ENCODE data around the gene CBFA2T3.
"Not testable (repeated sequence)": the region's sequence is repeated elsewhere in the genome, so short reads cannot be mapped to it uniquely, and the experiment has no call there.

Gene CBFA2T3

DNA sequence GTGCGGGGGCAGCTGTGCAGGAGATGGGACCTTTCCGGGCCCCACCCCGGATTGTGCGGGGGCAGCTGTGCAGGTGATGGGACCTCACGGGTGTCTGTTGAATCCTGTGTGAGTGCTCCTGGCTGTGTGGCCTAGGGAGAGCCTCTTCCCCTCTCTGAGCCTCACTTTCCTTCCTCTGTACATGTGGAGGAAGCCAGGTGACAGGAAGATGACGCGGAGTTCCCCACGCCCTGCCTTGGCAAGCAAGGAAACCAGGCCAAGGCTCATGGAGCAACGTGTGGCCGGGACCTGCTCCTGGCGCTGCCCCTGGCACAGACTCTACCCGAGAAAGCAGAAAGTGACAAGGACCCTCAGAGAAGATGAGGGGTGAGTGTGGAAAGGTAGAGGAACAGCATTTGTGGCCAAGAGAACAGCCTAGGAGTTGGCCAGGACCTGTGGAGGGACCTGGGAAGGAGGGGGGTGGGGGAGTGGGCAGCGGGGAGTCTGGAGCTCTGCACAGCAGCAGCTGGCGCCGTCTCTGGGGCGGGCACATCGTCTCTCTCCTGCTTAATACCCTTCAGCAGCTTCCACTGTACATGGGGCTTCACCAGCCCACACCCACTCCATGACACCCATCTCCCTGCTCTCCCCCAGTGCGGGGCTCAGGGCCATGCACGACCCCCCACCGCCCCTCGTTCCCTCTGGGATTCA, 72.2 kb downstream of the CBFA2T3 start:
- DNase-seq = no peak

DNA sequence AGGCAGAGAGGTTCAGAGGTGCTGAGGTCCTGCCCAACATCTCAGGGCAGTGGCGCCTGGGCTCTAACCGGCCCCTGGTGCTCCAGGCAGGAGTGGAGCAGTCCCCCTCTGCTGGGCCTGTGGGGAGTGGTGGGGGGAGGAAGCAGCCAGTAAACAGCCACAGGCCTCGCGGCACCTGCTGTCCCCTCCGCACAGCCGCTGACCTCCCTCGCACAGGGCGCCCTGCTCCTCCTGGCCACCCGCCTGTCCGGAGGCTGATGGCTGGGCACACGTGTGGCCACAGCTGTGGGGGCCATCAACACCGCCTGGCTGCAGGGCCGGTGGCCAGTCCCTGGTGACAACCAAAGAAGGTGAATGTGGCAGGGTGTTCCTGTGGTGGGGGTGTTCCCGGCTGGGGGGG, 73.7 kb downstream of the CBFA2T3 start:
- no peak for DNase-seq

DNA sequence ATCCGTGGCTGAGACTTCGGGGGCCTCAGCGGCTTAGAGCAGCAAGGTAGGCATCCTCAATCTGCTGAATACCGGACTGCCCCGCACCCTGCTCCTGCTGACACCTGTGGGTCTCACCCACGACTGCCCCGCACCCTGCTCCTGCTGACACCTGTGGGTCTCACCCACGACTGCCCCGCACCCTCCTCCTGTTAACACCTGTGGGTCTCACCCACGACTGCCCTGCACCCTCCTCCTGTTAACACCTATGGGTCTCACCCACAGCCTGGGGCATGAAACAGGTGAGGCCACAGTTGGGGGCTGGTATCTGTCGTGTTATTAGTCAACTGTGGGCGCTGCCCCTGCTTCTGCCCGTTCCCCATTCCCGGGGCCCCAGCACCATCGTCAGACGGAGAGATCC, 74.3 kb downstream of the CBFA2T3 start:
- DNase-seq = no peak

DNA sequence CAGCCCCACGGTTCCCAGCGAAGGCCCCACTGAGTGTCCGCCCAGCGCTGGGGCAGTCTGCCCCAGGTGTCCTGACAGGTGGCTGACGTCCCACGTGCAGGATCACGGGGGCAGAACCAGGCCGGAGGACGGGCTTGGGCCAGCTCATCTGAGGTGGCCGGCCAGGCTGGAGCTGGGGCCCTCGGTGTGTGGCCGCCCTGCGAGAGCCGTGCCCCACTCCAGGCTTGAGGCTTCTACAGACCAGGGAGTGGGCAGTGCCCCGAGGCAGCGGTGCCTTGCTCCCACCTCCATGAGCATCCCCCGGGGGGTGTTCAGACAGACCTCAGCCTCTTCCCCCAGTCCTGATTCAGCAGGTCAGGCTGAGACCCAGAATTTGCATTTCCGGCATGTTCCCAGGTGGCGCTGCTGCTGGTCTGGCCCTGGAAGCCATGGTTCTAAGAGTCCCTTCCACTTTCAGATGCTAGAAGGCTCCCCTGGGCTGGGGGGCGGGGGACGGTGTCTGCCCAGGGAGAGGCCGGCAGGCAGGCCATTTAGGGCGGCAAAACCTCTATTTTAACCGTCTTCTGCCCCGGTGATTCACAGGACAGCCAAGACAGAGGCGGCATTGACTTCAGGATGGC, 75.2 kb downstream of the CBFA2T3 start:
- DNase-seq = no peak

DNA sequence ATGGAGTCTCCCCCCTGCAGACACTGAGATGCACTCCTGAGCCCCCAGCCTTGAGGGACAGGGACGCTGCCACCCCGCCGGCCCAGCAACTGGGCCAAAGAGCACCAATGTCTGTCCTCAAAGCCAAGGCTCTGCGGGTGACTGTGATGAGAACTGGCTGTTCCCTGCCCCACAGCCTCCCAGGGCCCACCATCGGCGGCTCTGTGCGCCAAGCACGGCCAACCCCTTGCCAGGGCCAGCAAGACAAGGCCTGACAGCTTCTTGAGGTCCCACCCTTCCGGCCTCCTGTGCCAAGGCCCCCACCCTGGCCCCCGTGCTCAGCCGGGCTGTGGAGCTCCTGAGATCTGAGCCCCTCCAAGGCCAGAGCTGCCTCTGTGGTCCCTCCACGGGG, 76.3 kb downstream of the CBFA2T3 start:
- DNase-seq = no peak

DNA sequence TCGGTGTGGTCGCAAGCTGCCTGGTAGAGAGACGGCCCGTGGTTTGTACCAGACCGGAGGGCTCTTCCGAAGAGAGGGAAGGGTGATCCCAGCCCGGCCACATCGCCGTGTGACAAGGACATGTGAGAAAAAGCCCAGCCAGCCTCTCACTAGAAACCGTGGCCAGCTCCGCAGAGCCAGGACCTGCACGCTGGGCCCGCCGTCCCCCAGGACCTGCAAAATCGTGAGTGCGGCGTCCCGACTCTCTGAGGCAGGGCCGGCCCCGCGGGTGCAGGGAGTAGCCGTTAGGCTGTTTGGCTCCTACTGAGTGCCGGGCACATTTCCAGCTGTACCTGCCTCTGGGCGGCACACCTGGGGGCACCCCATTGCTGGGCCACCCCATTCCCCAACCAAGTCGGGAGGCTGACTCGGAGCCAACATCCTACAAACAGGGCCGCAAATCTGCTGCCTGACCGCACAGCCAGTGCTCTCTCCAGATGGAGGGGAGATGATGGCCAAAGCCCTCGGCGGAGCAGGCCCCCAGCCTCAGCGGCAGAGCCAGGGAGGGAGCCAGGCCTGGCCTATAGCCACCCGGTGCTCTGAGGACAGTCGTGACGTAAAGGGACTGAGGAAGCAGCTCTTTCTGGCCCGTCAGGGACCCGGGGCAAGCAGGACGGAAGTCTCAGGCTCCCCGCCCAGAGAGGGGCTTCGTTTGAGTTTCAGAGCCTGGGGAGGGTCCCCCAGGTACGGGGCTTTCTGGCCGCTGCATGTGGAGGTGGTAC, 76.9 kb downstream of the CBFA2T3 start:
- no peak for DNase-seq

DNA sequence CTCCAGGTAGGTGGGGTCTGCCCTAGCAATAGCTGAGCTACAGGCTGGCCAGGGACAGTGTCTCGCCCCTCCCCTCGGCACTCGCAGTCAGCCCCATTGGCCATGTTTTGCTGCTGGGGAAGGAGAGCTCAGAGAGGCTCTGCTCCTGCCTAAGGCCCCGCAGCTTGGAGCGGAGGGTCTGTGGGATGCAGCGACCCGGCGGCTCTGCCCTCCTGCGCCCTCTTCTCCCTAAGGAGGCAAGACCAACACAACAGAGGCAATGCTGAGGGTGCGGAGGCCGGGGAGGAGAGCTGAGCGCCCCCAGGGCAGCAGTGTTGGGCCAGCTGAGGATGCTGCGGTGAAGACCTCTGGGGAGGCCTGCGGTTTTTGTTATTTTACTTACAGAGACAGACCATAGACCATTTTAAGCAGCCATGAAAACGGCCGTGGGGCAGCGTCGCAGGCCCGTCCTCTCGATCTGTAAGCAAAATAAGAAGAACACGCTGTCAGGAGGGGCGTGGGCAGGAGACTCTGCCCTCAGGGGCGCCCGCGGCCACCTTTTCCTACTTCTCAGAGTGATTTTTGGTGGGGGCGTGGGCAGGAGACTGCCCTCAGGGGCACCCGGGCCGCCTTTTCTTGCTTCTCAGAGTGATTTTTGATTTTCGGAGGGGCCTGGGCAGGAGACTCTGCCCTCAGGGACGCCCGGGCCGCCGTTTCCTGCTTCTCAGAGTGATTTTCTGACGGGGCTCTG, 79.1 kb downstream of the CBFA2T3 start:
- DNase-seq = no peak

DNA sequence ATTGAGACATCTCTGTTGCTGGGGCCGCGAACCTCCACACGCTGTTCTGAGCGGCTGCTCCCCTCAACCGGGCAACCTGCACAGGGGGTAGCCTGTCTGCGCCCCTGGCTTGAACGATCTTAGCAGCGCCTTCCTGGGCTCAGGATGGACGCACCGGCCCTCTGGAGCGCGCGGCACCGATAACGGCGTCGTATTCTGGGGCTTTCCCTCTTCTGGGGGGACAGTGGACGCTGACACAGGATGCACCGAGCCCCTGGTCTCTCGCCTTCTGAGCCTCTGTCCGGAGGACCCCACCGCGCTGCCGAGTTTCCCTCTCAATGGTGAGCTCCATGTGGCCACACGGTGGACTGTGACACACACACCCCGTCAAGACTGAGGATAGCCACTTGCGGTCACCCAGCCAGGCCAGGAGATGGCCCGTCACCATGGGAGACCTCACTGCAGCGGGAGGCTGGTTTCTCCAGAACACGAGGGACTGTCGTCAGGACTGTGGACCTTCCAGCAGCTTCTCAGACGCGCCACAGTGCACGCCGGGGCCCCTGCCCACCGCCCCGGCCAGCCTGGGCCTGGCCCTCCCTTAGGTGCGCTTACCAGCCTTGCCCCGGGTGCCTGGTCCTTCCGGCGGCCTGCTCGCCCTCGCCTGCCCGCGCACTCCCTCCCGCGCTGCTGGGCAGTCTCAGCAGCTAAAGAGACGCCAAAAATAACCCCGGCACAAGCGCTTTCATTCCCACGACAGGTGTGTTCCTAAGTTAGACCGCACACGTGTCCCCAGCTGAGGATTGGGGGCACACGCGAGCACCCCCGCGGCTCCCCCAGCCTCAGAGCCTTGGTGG, 80.6 kb downstream of the CBFA2T3 start:
- DNase-seq = no peak

DNA sequence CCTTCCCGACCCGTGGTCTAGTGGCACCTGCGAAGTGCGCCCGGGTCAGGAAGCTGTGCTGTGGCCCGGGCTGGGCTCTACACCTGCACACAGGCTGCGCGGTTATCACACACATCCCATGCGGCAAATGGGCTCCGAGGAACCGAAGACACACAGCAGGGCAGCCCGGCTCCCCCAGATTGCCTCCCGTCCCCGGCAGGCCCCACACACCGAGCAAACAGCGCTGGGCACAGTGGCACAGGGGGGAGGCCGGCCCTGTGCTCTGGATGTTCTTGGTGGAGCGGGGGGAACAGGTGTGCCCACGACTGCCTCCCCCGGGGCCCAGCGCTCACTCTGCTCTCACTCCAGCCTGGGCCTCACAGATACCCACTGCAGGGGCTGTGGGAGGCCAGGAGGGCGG, 81.7 kb downstream of the CBFA2T3 start:
- no peak for DNase-seq

DNA sequence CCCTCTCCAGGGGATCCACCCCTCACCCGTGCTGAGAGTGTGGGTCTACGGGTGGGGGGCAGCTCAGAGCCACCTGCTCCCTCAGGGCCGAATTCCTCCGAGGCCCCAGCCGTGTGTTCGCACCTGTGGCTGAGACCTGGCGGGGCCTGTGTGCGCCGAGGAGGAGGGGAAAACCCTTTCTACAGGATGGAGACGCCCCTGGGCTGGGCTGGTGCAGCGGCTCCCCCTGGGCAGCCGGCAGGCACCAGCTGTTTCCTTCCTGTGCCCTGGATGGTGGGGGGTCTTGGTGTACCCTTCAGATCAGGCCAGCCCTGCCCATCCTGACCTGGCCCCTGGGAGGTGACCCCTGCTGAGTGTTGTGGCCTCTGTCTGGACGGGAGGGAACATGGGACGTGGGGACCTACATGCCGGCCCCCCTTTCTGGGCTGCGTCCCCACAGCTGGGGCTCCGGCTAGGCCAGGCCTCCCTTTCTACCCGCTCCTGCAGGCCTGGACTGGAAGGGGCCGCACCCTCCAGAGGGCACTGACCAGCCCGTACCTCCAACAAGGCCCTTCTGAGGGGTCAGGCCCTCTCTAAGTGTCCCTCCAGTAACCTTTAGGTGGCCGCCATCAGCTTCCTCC, 82.2 kb downstream of the CBFA2T3 start:
- DNase-seq = no peak

DNA sequence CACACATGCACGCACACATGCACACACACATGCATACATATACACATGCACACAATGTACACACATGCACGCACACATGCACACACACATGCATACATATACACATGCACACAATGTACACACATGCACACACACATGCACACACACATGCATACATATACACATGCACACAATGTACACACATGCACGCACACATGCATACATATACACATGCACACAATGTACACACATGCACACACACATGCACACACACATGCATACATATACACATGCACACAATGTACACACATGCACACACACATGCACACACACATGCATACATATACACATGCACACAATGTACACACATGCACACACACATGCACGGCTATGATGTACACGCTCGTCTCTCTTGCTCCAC, 82.7 kb downstream of the CBFA2T3 start:
- not testable (repeated sequence) for DNase-seq

DNA sequence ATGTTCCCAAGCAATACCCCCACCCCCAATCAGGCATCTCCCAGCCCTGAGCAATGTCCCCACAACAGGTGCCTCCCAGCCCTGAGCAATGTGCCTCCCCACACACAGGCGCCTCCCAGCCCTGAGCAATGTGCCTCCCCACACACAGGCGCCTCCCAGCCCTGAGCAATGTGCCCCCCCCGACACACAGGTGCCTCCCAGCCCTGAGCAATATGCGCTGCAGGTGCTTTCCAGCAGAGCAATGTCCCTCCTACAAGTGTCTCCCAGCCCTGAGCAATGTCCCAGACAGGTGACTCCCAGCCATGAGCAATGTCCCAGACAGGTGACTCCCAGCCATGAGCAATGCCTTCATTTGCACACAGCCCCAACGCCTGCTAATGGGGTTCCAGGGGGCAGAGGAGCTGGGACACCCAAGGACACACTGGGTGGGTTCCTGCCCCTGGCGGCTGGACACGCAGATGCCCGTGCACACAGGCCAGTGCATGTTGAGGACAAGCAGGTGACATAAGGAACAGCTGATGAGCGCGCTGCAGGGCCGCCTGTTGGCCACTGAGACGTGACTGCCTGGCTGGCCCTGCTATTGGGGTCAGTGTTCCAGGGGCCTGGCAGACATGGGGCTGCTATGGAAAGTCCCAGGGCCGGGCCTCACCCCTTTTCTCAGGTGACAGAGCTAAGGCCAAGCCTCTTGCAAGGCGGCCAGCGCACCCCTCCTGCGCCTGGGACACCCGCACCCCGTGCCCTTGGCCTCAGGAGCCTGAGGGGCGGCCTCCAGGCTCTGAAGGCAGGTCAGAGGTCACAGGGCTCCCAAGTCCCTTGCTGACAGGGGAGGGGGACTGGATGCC, 83.7 kb downstream of the CBFA2T3 start:
- no peak for DNase-seq

DNA sequence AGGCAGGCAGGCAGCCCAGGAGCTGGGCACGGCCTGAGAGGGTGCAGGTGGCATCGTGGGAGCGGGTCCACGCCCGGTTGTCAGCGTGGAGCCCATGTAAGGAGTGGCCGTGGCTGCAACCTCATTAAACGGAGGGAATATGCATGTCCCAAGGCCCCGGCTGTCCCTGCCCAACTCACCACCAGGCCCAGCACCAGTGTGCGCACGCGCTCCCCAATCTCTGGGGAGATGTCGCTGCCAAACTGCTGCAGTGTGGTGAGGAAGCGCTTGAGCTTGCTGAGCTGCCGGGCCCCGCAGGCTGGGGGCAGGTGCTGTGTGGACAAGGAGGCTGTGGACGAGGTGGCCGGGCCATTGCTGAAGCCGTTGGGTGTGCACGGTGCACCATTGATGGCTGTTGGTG, 84.9 kb downstream of the CBFA2T3 start:
- DNase-seq = no peak

DNA sequence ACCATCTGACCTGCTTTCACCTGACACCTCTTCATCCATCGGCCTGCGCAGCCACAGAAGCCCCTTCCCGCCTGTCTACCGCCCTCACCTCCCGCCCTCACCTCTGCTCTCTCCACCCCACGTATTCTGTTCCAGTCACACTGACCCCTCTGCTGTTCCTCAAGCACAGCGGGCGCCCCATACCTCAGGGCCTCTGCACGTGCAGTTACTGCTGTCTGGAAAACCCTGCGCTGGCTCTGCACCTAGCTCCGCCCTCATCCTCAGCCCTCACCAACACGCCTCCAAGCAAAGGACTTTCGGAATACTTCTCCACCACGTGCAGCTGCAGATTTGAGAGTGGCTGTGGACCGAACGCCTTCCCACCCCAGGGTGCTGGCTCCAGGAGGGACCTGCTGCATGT, 85.9 kb downstream of the CBFA2T3 start:
- no peak for DNase-seq

DNA sequence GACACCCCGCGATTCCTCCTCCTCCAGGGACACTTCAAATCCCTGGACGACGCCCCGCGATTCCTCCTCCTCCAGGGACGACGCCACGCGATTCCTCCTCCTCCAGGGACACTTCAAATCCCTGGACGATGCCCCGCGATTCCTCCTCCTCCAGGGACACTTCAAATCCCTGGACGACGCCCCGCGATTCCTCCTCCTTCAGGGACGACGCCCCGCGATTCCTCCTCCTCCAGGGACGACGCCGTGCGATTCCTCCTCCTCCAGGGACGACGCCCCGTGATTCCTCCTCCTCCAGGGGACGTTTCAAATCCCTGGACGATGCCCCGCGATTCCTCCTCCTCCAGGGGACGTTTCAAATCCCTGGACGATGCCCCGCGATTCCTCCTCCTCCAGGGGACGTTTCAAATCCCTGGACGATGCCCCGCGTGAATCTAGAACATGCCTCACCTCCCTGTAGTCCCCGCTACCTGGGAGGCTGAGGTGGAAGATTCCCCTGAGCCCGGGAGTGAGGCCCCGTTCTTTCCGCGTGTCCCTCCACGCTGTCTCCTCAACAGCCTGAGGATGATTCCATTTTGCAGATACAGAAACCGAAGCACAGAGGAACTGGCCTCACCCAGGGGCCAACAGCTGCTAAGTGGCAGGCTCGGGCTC, 87.2 kb downstream of the CBFA2T3 start:
- DNase-seq = not testable (repeated sequence)

DNA sequence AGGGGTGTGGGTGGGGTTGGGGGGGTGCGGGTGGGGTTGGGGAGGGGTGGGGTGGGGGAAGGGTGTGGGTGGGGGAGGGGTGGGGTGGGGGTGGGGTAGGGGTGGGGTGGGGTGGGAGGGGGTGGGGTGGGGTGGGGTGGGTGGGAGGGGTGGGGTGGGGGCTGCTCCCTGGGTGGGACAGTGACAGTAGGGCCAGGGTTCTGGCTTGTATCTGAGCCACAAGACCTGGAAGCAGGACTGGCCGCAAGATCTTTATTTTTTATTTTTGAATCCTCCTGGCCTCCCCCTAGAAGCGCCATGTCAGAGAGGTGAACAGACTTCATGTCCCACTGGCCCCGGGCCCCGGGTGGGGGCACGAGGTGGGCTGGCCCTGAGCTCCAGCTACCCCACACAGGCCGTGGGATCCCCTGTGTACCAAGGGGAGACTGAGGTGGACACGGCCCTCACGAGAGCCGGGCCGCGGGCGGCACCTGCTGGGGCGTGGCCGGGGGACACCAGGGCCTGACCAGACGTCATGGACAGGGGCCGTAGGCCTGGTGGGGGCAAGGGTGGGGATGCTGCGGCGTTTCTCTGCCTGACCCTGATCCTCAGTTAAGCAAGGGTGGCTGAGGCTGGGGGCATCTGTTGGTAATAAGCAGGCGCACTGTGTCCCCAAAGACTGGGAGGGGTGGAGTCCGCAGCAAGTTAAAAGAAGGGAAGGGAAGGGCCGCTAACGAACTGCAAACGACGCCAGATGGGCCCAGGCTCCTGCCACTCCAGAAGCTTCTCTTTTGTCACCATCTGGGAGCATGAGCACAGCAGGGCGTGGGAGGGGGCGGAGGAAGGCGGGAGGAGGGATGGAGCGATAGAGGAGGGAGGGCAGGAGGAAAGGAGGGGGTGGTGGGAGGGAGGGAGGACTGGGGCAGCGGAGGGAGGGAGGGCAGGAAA, 88.3 kb downstream of the CBFA2T3 start:
- no peak for DNase-seq

DNA sequence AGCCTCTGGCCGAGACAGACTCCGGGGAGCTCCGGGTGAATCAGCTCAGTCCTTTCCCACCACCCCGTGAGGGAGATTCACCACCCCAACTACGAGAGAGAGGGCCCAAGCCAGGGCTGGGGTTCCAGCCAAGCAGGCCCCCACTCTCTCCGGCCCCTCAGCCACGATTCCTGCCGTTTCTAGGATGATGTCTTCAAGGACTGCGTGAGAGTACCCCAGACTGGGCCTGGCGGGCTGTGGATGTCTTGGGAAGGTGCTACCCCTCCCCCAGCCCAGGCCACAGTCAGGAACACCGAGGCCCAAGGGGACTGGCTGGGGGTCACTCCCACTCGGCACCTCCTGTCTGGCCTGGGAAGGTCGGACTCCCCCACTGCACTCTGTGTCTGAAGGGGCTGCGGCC, 89.0 kb downstream of the CBFA2T3 start:
- no peak for DNase-seq

DNA sequence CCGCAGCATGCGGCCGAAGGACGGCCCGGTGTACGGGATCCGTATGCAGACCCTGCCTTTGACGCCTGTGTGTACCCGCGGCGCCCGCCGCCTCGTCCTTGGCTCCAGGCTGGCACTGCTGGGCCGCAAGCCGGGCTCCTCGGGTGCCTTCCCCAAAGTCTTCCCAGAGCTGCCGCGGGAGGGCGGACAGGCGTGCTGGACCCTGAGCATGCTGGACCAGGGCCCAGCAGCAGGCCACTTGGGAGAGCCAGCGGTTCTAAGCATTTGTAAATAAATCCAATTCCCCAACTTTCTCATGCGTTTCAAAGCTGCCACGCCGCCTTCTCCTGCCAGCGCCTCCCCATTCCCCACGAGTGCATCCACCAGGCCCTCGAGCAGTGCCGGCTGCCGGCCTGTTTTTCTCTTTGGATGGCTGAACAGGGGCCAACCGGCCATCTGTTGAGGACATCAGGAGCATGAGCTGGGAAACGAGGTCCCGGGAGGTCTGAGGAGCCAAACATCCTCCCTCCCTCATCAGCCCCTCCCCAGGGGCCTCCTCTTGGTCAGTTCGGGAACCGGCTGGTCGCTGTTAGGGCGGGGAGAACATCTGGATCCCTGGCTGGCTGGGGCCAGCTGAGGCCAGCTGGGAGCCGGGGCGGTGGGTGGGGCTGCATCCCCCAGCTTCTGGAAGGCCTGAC, 90.0 kb downstream of the CBFA2T3 start:
- no peak for DNase-seq

DNA sequence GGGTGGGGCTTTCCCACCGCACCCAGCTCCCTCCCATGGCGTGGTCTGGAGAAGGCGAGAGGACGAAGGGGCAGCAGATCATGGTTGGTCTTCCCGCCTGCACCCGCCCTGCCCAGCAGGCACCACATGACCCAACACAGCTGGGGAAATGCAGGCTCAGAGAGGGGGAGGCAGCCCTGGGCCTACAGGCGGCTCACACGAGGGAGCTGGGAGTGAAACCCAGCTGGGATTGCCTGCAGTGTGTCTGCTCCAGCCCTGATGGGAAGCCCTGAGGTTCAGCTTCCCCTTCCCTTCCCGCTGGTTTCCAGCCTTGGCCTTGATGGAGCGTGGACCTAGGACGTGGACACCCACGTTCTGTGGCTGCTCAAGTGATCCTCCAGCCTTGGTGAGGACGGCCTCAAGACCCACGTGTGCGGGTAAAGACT, 90.6 kb downstream of the CBFA2T3 start:
- no peak for DNase-seq

All from activated CD4-positive, alpha-beta T cell treated with anti-CD3 and anti-CD28 coated beads, Interleukin-2, amount 50 U/mL, for 4 hours (primary cell).